GM21825 (cell line): ENCODE results near the gene SPHK1.

ENCODE experiments used
- ATAC-seq: cut with Tn5 transposase; IDR thresholded peaks from one replicate; pipeline ENCODE4 v1.9.1; 2021; ENCODE audit warnings: mild to moderate bottlenecking, moderate library complexity; ENCODE audit not compliant: unreplicated experiment

SPHK1 gene

DNA sequence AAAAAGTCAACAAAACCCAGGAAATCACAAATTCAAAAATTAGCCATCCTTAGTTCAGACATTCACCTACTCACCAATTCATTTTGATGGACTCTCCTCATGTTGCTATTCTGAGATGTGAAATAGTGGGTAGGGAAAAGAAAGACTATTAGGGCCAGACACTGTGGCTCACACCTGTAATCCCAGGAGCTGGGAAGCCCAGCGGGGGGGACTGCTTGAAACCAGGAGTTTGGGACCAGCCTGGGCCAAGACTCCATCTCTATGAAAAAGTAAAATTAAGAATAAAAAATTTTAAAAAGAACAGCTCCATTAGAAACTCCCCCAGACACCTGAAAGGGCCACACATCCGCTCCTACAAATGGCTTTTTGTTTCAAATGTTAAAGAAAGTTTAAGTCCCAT lies 47.1 kb downstream of the SPHK1 start:
- no peak for ATAC-seq

DNA sequence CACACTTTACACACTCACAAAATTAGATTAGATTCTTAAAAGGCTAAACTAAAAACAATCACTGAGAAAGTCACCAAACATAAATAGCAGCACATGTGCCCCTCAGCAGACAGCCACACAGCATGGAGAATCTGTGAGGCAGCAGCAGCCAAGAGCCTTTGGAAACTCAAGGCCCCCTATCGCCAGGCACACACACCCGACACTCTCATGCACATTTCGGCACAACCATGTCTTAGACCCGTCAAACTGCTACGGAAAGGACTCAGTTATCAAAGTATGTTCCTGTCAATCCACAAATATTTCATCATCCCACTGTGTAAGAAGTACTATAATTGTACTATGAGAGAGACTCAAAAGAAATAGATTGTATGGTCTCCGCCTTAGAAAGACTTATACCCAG lies 47.6 kb downstream of the SPHK1 start:
- ATAC-seq = no peak

DNA sequence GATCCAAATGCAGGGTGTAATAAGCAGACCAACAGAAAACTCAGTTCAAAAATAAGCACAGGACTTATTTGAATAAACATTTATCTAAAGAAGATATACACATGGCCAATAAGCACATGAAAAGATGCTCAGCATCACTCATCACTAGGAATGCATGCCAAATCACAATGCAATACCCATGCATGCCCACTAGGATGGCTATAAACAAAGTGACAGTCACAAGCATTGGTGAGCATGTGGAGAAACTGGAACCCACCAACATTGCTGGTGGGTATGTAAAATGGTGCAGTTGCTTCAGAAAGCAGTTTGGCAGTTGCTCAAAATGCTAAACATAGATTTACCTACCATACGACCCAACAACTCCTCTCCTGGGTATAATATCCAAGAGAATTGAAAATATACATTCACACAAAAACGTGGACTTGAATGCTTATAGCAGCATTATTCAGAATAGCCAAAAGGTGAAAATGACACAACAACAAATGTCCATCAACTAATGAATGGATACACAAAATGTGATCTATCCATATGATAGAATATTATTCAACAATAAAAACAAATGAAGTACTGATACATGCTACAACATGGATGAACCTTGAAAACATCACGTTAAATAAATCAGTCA lies 48.4 kb downstream of the SPHK1 start:
- no peak for ATAC-seq

DNA sequence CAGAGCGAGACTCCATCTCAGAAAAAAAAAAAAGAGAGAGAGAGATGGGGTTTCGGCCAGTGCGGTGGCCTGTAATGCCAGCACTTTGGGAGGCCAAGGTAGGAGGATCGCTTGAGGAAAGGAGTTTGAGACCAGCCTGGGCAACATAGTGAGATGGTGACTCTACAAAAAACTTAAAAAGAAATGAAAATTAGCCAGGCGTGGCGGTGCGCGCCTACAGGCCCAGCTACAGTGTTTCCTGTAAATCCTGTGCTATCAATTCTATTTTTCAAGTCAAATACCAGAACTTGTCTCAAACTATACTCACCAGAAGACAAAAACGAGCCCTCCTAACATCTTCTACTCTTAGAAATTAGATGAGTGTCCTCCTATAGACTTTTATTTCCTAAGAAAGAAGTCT lies 49.3 kb downstream of the SPHK1 start:
- no peak for ATAC-seq

DNA sequence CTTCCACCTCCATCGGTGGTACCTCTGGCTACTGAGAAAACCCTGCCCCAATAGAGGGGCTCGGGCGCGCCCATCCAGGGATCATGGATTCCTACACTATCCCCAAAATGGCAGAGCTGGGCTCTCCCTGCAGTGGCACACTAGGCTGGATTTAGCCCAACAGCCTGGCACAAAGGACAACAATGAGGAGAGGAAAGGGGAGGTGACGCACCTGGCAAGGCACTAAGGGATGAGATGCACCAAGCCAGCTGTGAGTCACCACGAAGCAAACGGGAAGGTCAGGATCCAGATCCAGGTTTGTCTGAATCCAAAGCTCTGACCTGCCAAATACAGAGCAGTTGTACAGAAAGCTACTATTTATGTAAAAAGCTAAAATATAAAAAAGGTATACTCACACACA lies 50.5 kb downstream of the SPHK1 start:
- ATAC-seq = no peak

DNA sequence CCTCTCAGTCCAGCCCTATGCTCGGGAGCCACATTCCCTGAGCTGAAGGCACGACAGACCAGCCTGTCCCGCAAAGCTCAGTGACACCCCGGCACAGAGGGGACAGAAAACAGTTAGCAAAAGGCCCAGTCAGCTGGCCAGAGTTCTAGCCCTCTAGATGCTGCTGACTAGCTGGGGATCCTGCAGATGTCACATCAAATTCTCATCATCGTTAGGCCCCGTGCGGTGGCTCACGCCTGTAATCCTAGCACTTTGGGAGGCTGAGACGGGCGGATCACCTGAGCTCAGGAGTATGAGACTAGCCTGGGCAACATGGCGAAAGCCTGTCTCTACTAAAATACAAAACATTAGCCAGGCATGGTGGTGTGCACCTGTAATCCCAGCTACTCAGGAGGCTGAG lies 51.3 kb downstream of the SPHK1 start:
- ATAC-seq = no peak
